GM12878 (cell line): ENCODE measurements around the gene AMBN. TPM values are rescaled to one million over a fixed set of nuclear protein-coding genes. Genes with fewer than 3 reads are reported as not detected.

Experiments used
- ATAC-seq: fragments of 200-7000 bp; cut with Tn5 transposase; 3 replicates; pipeline ENCODE4 v1.9.1; 2020; ENCODE audit warnings: mild to moderate bottlenecking, moderate library complexity
- BruUV-seq: library from RNA; stranded (reverse); fragments of 400-500 nt; replicated peaks from 2 replicates; lab custom pipeline; 2021; lab: Mats Ljungman, UMichigan
- CTCF ChIA-PET: fragments of 300-600 bp; sonication (Branson Sonifier 250); formaldehyde crosslinking; extraction: SDS; loops from one replicate; lab custom pipeline; 2021; ENCODE audit warnings: inconsistent platforms; lab: Yijun Ruan, JAX
- POLR2A ChIA-PET: fragments of 350-600 bp; formaldehyde crosslinking; extraction: SDS; loops from one replicate; lab custom pipeline; 2021; ENCODE audit warnings: inconsistent platforms; lab: Charles Lee
- RAD21 ChIA-PET: fragments of 300-600 bp; sonication (Branson Sonifier 250); formaldehyde crosslinking; loops from one replicate; lab custom pipeline; 2023; ENCODE audit warnings: antibody characterized with exemption; ENCODE audit not compliant: unreplicated experiment; lab: Charles Lee
- SMC1A ChIA-PET: fragments of 300-600 bp; sonication (Branson Sonifier 250); formaldehyde crosslinking; loops from one replicate; lab custom pipeline; 2023; ENCODE audit not compliant: unreplicated experiment, uncharacterized antibody; lab: Charles Lee
- DNase-seq: peaks from one replicate; pipeline ENCODE4 v3.0.0-alpha.2; 2011; ENCODE audit warnings: low read depth, low spot score
- FAIRE-seq: peaks from 3 replicates; lab custom pipeline; 2011; peaks lifted over from hg19 to GRCh38; lab: Jason Lieb, UNC
- H2AFZ ChIP-seq: 2 replicates; pipeline ENCODE4 v1.6.0; 2011; ENCODE audit warnings: low read depth, low read length, control low read depth; ENCODE audit not compliant: control insufficient read depth
- H3K27ac ChIP-seq: 2 replicates; pipeline ENCODE4 v1.5.1; 2011; ENCODE audit warnings: control low read depth; ENCODE audit not compliant: control insufficient read depth, insufficient read depth
- H3K27me3 ChIP-seq, 2 experiments: replicated peaks in 1 of 2; 2 replicates each; pipeline versions ENCODE4 v1.6.0 to v1.6.1; 2011; ENCODE audit warnings: low read length in 1 of 2; ENCODE audit not compliant: control insufficient read depth in 2 of 2, insufficient read depth in 2 of 2
- H3K36me3 ChIP-seq, 2 experiments: 2 replicates each; pipeline ENCODE4 v1.5.1; 2011; ENCODE audit warnings: low read length in 1 of 2; ENCODE audit not compliant: control insufficient read depth in 2 of 2, insufficient read depth in 2 of 2
- H3K4me1 ChIP-seq: 2 replicates; pipeline ENCODE4 v1.6.1; 2011; ENCODE audit warnings: mild to moderate bottlenecking, low read length, moderate library complexity, mixed read lengths; ENCODE audit not compliant: control insufficient read depth, insufficient read depth
- H3K4me2 ChIP-seq: 2 replicates; pipeline ENCODE4 v1.6.0; 2011; ENCODE audit warnings: control low read depth; ENCODE audit not compliant: control insufficient read depth, insufficient read depth
- H3K4me3 ChIP-seq: fragments of 200-600 bp; sonication (generic); 2 replicates; pipeline ENCODE4 v1.5.1; 2016
- H3K79me2 ChIP-seq: 2 replicates; pipeline ENCODE4 v1.6.0; 2011; ENCODE audit warnings: low read length; ENCODE audit not compliant: control insufficient read depth, insufficient read depth
- H3K9ac ChIP-seq: 2 replicates; pipeline ENCODE4 v1.8.0; 2011; ENCODE audit warnings: low read length, control low read depth, mixed read lengths; ENCODE audit not compliant: control insufficient read depth, insufficient read depth
- H3K9me3 ChIP-seq: replicated peaks from 3 replicates; pipeline ENCODE4 v1.5.1; 2011; ENCODE audit warnings: mild to moderate bottlenecking, low read length; ENCODE audit not compliant: control insufficient read depth, insufficient read depth
- H4K20me1 ChIP-seq: 2 replicates; pipeline ENCODE4 v1.6.0; 2011; ENCODE audit not compliant: control insufficient read depth, insufficient read depth
- ASH2L ChIP-seq: fragments of 300-600, 200-600 bp; sonication (generic); IDR thresholded peaks from 2 replicates; pipeline ENCODE4 v1.6.1; 2017; ENCODE audit warnings: low read depth, mild to moderate bottlenecking, borderline replicate concordance
- LARP7 ChIP-seq: fragments of 450-650 bp; IDR thresholded peaks from 2 replicates; pipeline ENCODE4 v1.6.1; 2017; ENCODE audit warnings: mild to moderate bottlenecking
- MTA2 ChIP-seq: fragments of 450-650 bp; IDR thresholded peaks from 2 replicates; pipeline ENCODE4 v1.6.1; 2016; ENCODE audit warnings: low read depth, mild to moderate bottlenecking, moderate library complexity
- NBN ChIP-seq: fragments of 450-650 bp; IDR thresholded peaks from 2 replicates; pipeline ENCODE4 v1.6.1; 2016
- NFYB ChIP-seq: IDR thresholded peaks from 2 replicates; pipeline ENCODE4 v1.6.1; 2011; ENCODE audit warnings: low read depth, mild to moderate bottlenecking, low read length, improper control_type of control experiment, moderate library complexity; ENCODE audit not compliant: insufficient read depth
- RAD51 ChIP-seq: fragments of 450-650 bp; IDR thresholded peaks from 2 replicates; pipeline ENCODE4 v1.6.1; 2016; ENCODE audit warnings: moderate library complexity, mild to moderate bottlenecking, inconsistent platforms
- RBBP5 ChIP-seq: fragments of 200-600 bp; sonication (generic); conservative IDR thresholded peaks from 2 replicates; pipeline ENCODE4 v1.6.1; 2016
- SREBF1 ChIP-seq: IDR thresholded peaks from 2 replicates; pipeline ENCODE4 v1.6.1; 2012; ENCODE audit warnings: mild to moderate bottlenecking, low read length
- SRF ChIP-seq, 2 experiments: IDR thresholded peaks; 2 replicates each; pipeline ENCODE4 v1.6.1; 2011; ENCODE audit warnings: low read depth in 2 of 2, low read length in 2 of 2, mild to moderate bottlenecking in 1 of 2, moderate library complexity in 1 of 2
- TAF1 ChIP-seq: IDR thresholded peaks from 2 replicates; pipeline ENCODE4 v1.6.1; 2011; ENCODE audit warnings: mild to moderate bottlenecking, low read depth, low read length, borderline replicate concordance
- TARDBP ChIP-seq: IDR thresholded peaks from 2 replicates; pipeline ENCODE4 v1.6.1; 2016; ENCODE audit warnings: borderline replicate concordance
- YY1 ChIP-seq: IDR thresholded peaks from 2 replicates; pipeline ENCODE4 v1.6.1; 2011; ENCODE audit warnings: low read depth, mild to moderate bottlenecking, low read length
- ZNF274 ChIP-seq: IDR thresholded peaks from one replicate; pipeline ENCODE4 v1.8.0; 2011; ENCODE audit not compliant: insufficient read length, insufficient read depth
- ZSCAN29 ChIP-seq: fragments of 450-650 bp; IDR thresholded peaks from 2 replicates; pipeline ENCODE4 v1.6.1; 2017; ENCODE audit warnings: mild to moderate bottlenecking, moderate library complexity
- WGBS: methylation state at CpG from one replicate; pipeline ENCODE4 v1.1.6; 2016; ENCODE audit warnings: low lambda C conversion rate; ENCODE audit not compliant: insufficient replicate concordance, insufficient coverage; ENCODE audit errors: missing lambda C conversion rate; 5-methylcytosine and 5-hydroxymethylcytosine counted together
- in situ Hi-C: fragments of 300-500 bp; cut with MboI; formaldehyde crosslinking; loops from 9 replicates; pipeline ENCODE4 v1.14.3; 2018; ENCODE audit warnings: mixed read lengths
- intact Hi-C: fragments of 100-400 bp; cut with micrococcal nuclease; formaldehyde crosslinking; loops from one replicate; pipeline ENCODE4 v1.14.2; 2022; ENCODE audit not compliant: unreplicated experiment
- polyA plus RNA-seq, 11 experiments: library from polyadenylated mRNA; depleted of rRNA in 4 of 11; unstranded in 6 of 11; stranded (reverse) in 5 of 11; fragments of >200 nt; fragmentation: Nextera tagmentation in 4 of 11; fragmentation: Illumina TruSeq in 1 of 11; extraction: Ambion mirVana in 4 of 11; extraction: Trizol in 1 of 11; gene quantifications; 1 replicate in 1 of 11; 2 replicates in 10 of 11; pipeline versions ENCODE4 v1.2.1 to v1.2.3, GENCODE V29; 2011 to 2016; ENCODE audit warnings: inconsistent platforms in 2 of 11, missing spikeins in 2 of 11, low read depth in 1 of 11
- total RNA-seq, 4 experiments: library from RNA; depleted of rRNA in 3 of 4; stranded (reverse); fragments of >200 nt in 3 of 4; fragmentation: Illumina TruSeq in 1 of 4; extraction: Trizol in 1 of 4; gene quantifications; 2 replicates each; pipeline versions ENCODE4 v1.2.1 to v1.2.3, GENCODE V29; 2013 to 2021
- TF ChIP-seq, protein P1 (sequence below): fragments of 450-650 bp; IDR thresholded peaks from 2 replicates; pipeline ENCODE4 v1.6.1; 2017; ENCODE audit warnings: antibody characterized with exemption, mild to moderate bottlenecking, moderate library complexity
- TF ChIP-seq, protein P2 (sequence below): fragments of 450-650 bp; IDR thresholded peaks from 2 replicates; pipeline ENCODE4 v1.6.1; 2017; ENCODE audit warnings: mild to moderate bottlenecking, moderate library complexity

AMBN gene
- total and polyA plus RNA-seq, 10 of the 15 experiments (the other 5 are each of a cell fraction or from before 2014, with no cell fraction given): 0.18 TPM; not detected in 9

GRCh38 chr4:70603856-70604255 lies 11.8 kb downstream of the AMBN start:
- BruUV-seq: no TSS peak

More at GRCh38 chr4:70603856-70604255, 11.8 kb downstream of the AMBN start:
- H3K27ac ChIP-seq: no peak overlapping the region
- ChIA-PET CTCF (no interaction called here), POLR2A (no interaction called here), RAD21 (interaction anchor here (1.2 to 1.6 kb wide), 2 partner anchors 133 to 460 kb away, joined by 3 read pairs; no protein-coding TSS in a partner anchor), SMC1A (interaction anchor here (1.6 to 2.2 kb wide), 2 partner anchors 10 to 12 kb away, joined by 3 to 8 read pairs; partner anchors contain the start of gene AMBN)
- H3K79me2 ChIP-seq: no peaks in the 10 kb centered on the region
- DNase-seq (no peak), FAIRE-seq (no peak), ATAC-seq (no peak)
- 10% methylated on average over 3 of the region's 3 CpGs for WGBS
- no peaks in the 10 kb centered on the region for H3K9me3 ChIP-seq
- H3K9ac ChIP-seq: no peak overlapping the region
- no peaks in the 10 kb centered on the region for H3K4me1 ChIP-seq
- H3K4me2 ChIP-seq: no peak overlapping the region
- no peaks in the 10 kb centered on the region for H3K27me3 ChIP-seq
- no peak overlapping the region for H2AFZ ChIP-seq
- H3K36me3 ChIP-seq: no peaks in the 10 kb centered on the region
- TF ChIP-seq ZNF274 (no peak), SREBF1 (no peak), ASH2L (no peak), SRF (IDR thresholded peaks at IDR 0.05; ENCODE audit: low read depth in 2 of 2, low read length in 2 of 2) (no peak), LARP7 (no peak), RBBP5 (no peak), TARDBP (no peak), MTA2 (no peak), NFYB (no peak), RAD51 (no peak), ZSCAN29 (no peak), NBN (no peak), YY1 (no peak), TAF1 (no peak)
- TF ChIP-seq, protein P1, sequence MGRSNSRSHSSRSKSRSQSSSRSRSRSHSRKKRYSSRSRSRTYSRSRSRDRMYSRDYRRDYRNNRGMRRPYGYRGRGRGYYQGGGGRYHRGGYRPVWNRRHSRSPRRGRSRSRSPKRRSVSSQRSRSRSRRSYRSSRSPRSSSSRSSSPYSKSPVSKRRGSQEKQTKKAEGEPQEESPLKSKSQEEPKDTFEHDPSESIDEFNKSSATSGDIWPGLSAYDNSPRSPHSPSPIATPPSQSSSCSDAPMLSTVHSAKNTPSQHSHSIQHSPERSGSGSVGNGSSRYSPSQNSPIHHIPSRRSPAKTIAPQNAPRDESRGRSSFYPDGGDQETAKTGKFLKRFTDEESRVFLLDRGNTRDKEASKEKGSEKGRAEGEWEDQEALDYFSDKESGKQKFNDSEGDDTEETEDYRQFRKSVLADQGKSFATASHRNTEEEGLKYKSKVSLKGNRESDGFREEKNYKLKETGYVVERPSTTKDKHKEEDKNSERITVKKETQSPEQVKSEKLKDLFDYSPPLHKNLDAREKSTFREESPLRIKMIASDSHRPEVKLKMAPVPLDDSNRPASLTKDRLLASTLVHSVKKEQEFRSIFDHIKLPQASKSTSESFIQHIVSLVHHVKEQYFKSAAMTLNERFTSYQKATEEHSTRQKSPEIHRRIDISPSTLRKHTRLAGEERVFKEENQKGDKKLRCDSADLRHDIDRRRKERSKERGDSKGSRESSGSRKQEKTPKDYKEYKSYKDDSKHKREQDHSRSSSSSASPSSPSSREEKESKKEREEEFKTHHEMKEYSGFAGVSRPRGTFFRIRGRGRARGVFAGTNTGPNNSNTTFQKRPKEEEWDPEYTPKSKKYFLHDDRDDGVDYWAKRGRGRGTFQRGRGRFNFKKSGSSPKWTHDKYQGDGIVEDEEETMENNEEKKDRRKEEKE: no peak
- TF ChIP-seq, protein P2, sequence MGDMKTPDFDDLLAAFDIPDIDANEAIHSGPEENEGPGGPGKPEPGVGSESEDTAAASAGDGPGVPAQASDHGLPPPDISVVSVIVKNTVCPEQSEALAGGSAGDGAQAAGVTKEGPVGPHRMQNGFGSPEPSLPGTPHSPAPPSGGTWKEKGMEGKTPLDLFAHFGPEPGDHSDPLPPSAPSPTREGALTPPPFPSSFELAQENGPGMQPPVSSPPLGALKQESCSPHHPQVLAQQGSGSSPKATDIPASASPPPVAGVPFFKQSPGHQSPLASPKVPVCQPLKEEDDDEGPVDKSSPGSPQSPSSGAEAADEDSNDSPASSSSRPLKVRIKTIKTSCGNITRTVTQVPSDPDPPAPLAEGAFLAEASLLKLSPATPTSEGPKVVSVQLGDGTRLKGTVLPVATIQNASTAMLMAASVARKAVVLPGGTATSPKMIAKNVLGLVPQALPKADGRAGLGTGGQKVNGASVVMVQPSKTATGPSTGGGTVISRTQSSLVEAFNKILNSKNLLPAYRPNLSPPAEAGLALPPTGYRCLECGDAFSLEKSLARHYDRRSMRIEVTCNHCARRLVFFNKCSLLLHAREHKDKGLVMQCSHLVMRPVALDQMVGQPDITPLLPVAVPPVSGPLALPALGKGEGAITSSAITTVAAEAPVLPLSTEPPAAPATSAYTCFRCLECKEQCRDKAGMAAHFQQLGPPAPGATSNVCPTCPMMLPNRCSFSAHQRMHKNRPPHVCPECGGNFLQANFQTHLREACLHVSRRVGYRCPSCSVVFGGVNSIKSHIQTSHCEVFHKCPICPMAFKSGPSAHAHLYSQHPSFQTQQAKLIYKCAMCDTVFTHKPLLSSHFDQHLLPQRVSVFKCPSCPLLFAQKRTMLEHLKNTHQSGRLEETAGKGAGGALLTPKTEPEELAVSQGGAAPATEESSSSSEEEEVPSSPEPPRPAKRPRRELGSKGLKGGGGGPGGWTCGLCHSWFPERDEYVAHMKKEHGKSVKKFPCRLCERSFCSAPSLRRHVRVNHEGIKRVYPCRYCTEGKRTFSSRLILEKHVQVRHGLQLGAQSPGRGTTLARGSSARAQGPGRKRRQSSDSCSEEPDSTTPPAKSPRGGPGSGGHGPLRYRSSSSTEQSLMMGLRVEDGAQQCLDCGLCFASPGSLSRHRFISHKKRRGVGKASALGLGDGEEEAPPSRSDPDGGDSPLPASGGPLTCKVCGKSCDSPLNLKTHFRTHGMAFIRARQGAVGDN: no peak
- in situ Hi-C loops: loop anchor here (25.0 kb wide), 2 partner anchors 1108 to 1683 kb away; no protein-coding TSS in a partner anchor
- intact Hi-C loops: loop anchor here (5.0 to 10.0 kb wide), 3 partner anchors 581 to 1701 kb away; no protein-coding TSS in a partner anchor
- H3K4me3 ChIP-seq: no peak overlapping the region
- no peaks in the 10 kb centered on the region for H4K20me1 ChIP-seq
